H9 (cell line): ENCODE results near the gene KCNAB2. TPM values are rescaled to one million over a fixed set of nuclear protein-coding genes. Genes with fewer than 3 reads are reported as not detected.
A peak's percentile ranks its signal among the peaks of the same experiment; 100 is the strongest.

Experiments
- DNase-seq: peaks from one replicate; pipeline ENCODE4 v3.0.0-alpha.2; 2017
- H2AFZ ChIP-seq: one replicate; pipeline ENCODE4 v1.6.1; 2013; ENCODE audit warnings: mild to moderate bottlenecking, low read length, control low read depth, moderate library complexity
- H2AK5ac ChIP-seq: 2 replicates; pipeline ENCODE4 v1.6.1; 2013; ENCODE audit warnings: low read length, control low read depth, mixed read lengths; ENCODE audit not compliant: insufficient read length
- H2BK120ac ChIP-seq: one replicate; pipeline ENCODE4 v1.6.1; 2013; ENCODE audit warnings: low read depth, mild to moderate bottlenecking, low read length, control low read depth, inconsistent platforms; ENCODE audit not compliant: poor library complexity, severe bottlenecking
- H2BK12ac ChIP-seq: 2 replicates; pipeline ENCODE4 v1.6.1; 2013; ENCODE audit warnings: low read length, control low read depth, mixed read lengths, low read depth; ENCODE audit not compliant: insufficient read length
- H2BK15ac ChIP-seq: 2 replicates; pipeline ENCODE4 v1.6.1; 2013; ENCODE audit warnings: low read depth, low read length, control low read depth
- H2BK20ac ChIP-seq: one replicate; pipeline ENCODE4 v1.6.1; 2013; ENCODE audit warnings: low read depth, mild to moderate bottlenecking, low read length, control low read depth, inconsistent platforms; ENCODE audit not compliant: poor library complexity, severe bottlenecking
- H2BK5ac ChIP-seq: 2 replicates; pipeline ENCODE4 v1.6.1; 2013; ENCODE audit warnings: low read length, control low read depth, mixed read lengths; ENCODE audit not compliant: insufficient read length
- H3K14ac ChIP-seq: 2 replicates; pipeline ENCODE4 v1.6.1; 2013; ENCODE audit warnings: low read length, control low read depth; ENCODE audit not compliant: insufficient read depth
- H3K18ac ChIP-seq: 2 replicates; pipeline ENCODE4 v1.6.1; 2013; ENCODE audit warnings: low read depth, mild to moderate bottlenecking, mixed read lengths, low read length, control low read depth; ENCODE audit not compliant: insufficient read length
- H3K23ac ChIP-seq: 2 replicates; pipeline ENCODE4 v1.6.1; 2013; ENCODE audit warnings: low read length, control low read depth, mixed read lengths, low read depth; ENCODE audit not compliant: insufficient read length
- H3K23me2 ChIP-seq: 2 replicates; pipeline ENCODE4 v1.6.1; 2013; ENCODE audit warnings: low read depth, mild to moderate bottlenecking, mixed read lengths, low read length, control low read depth; ENCODE audit not compliant: insufficient read length, poor library complexity, severe bottlenecking
- H3K27ac ChIP-seq: 2 replicates; pipeline ENCODE4 v1.5.1; 2013; ENCODE audit warnings: low read length, control low read depth, mixed read lengths, low read depth; ENCODE audit not compliant: insufficient read length
- H3K27me3 ChIP-seq: 2 replicates; pipeline ENCODE4 v1.6.1; 2013; ENCODE audit warnings: low read length, control low read depth, inconsistent platforms; ENCODE audit not compliant: insufficient read depth
- H3K4ac ChIP-seq: 2 replicates; pipeline ENCODE4 v1.6.1; 2013; ENCODE audit warnings: low read depth, mild to moderate bottlenecking, control low read depth, inconsistent platforms, low read length, moderate library complexity
- H3K4me1 ChIP-seq: 2 replicates; pipeline ENCODE4 v1.6.1; 2013; ENCODE audit warnings: low read length, control low read depth, inconsistent platforms; ENCODE audit not compliant: insufficient read depth
- H3K4me2 ChIP-seq: 2 replicates; pipeline ENCODE4 v1.6.1; 2013; ENCODE audit warnings: low read length, control low read depth, mixed read lengths; ENCODE audit not compliant: insufficient read length, insufficient read depth
- H3K56ac ChIP-seq: 2 replicates; pipeline ENCODE4 v1.6.1; 2013; ENCODE audit warnings: low read depth, mild to moderate bottlenecking, mixed read lengths, low read length, control low read depth; ENCODE audit not compliant: insufficient read length
- H3K79me1 ChIP-seq: 2 replicates; pipeline ENCODE4 v1.6.1; 2013; ENCODE audit warnings: low read depth, mild to moderate bottlenecking, moderate library complexity, low read length, control low read depth, inconsistent platforms; ENCODE audit not compliant: insufficient read depth, poor library complexity, severe bottlenecking
- H3K79me2 ChIP-seq: 2 replicates; pipeline ENCODE4 v1.6.1; 2013; ENCODE audit warnings: low read length, control low read depth, inconsistent platforms; ENCODE audit not compliant: insufficient read depth
- H3K9ac ChIP-seq: 2 replicates; pipeline ENCODE4 v1.6.1; 2013; ENCODE audit warnings: low read length, control low read depth, mixed read lengths; ENCODE audit not compliant: insufficient read length; ENCODE audit errors: extremely low read depth
- H3K9me3 ChIP-seq: one replicate; pipeline ENCODE4 v1.6.1; 2013; ENCODE audit warnings: low read depth, low read length, inconsistent platforms; ENCODE audit not compliant: control insufficient read depth
- H3T11ph ChIP-seq: one replicate; pipeline ENCODE4 v1.6.1; 2013; ENCODE audit warnings: mild to moderate bottlenecking, low read length, control low read depth, inconsistent platforms
- H4K20me1 ChIP-seq: one replicate; pipeline ENCODE4 v1.6.1; 2013; ENCODE audit not compliant: control insufficient read depth, insufficient read length, insufficient read depth
- H4K5ac ChIP-seq: 2 replicates; pipeline ENCODE4 v1.6.1; 2013; ENCODE audit warnings: low read depth, mild to moderate bottlenecking, mixed read lengths, low read length, control low read depth; ENCODE audit not compliant: insufficient read length
- H4K8ac ChIP-seq: replicated peaks from 2 replicates; pipeline ENCODE4 v1.6.1; 2013; ENCODE audit warnings: low read length, control low read depth, mixed read lengths, low read depth; ENCODE audit not compliant: insufficient read length
- H4K91ac ChIP-seq: 2 replicates; pipeline ENCODE4 v1.6.1; 2013; ENCODE audit warnings: low read depth, mild to moderate bottlenecking, moderate library complexity, mixed read lengths, low read length, control low read depth; ENCODE audit not compliant: insufficient read length
- H3K27ac Mint-ChIP-seq, 3 experiments: 2 replicates in 2 of 3; 3 replicates in 1 of 3; pipeline ENCODE4 v1.8.0; 2020 to 2021; ENCODE audit warnings: mixed read lengths in 3 of 3, mild to moderate bottlenecking in 1 of 3, moderate library complexity in 1 of 3
- H3K27me3 Mint-ChIP-seq: 2 replicates; pipeline ENCODE4 v1.8.0; 2021; ENCODE audit warnings: low read depth, mild to moderate bottlenecking, moderate library complexity, mixed read lengths
- H3K36me3 Mint-ChIP-seq, 3 experiments: 2 replicates in 2 of 3; 3 replicates in 1 of 3; pipeline ENCODE4 v1.8.0; 2020 to 2021; ENCODE audit warnings: low read depth in 3 of 3, mixed read lengths in 3 of 3; ENCODE audit not compliant: insufficient read depth in 1 of 3
- H3K4me1 Mint-ChIP-seq, 2 experiments: 2 replicates each; pipeline ENCODE4 v1.8.0; 2020; ENCODE audit warnings: mixed read lengths in 2 of 2
- H3K4me3 Mint-ChIP-seq, 2 experiments: 2 replicates in 1 of 2; 3 replicates in 1 of 2; pipeline ENCODE4 v1.8.0; 2020 to 2021; ENCODE audit warnings: mild to moderate bottlenecking in 2 of 2, mixed read lengths in 2 of 2, moderate library complexity in 1 of 2
- H3K9me3 Mint-ChIP-seq, 2 experiments: 2 replicates in 1 of 2; 3 replicates in 1 of 2; pipeline ENCODE4 v1.8.0; 2020; ENCODE audit warnings: mild to moderate bottlenecking in 2 of 2, mixed read lengths in 2 of 2, moderate library complexity in 1 of 2
- WGBS: extraction: QIAGEN DNeasy Blood & Tissue Kit; methylation state at CpG from one replicate; pipeline ENCODE4 v1.1.7; 2013; ENCODE audit warnings: missing lambda C conversion rate, low lambda C conversion rate, mixed read lengths; ENCODE audit not compliant: insufficient read length; ENCODE audit errors: extremely low coverage; 5-methylcytosine and 5-hydroxymethylcytosine counted together
- total RNA-seq: library from RNA; stranded (reverse); gene quantifications from 2 replicates; pipeline ENCODE4 v1.2.1, GENCODE V29; 2021
- TF ChIP-seq, protein P1 (sequence below): fragments of 200-600 bp; sonication (generic); conservative IDR thresholded peaks from 3 replicates; pipeline ENCODE4 v1.8.0; 2021; ENCODE audit warnings: antibody characterized with exemption, mild to moderate bottlenecking

The KCNAB2 gene
- total RNA-seq, 1 experiment from 2014 or later, result 8.3 TPM

DNA sequence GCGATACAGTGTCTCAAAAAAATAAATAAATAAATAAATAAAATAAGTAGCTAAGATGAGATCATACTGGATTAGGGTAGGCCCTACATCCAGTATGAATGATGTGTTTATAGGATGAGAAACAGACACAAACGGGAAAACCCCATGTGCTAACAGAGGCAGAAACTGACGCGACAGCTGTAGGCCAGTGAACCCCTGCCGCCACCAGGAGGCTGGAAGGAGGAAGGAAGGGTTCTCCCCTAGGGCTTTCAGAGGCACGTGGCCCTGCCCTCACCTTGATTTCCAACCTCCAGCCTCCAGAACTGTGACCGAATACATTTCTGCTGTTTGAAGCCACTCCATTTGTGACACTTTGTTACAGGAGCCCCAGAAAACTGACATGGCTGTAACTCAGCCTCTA lies 95.9 kb downstream of the KCNAB2 start:
- no peak overlapping the region for H3K27ac ChIP-seq
- Mint-ChIP-seq H3K27me3 (peaks cover 26% of the 10 kb centered on the region), H3K9me3 (no peaks in the 10 kb centered on the region), H3K4me3 (no peak overlapping the region), H3K4me1 (peaks cover 0 to 9% of the 10 kb centered on the region in 2 experiments; a peak in 1 of 4 replicates), H3K36me3 (no peaks in the 10 kb centered on the region), H3K27ac (no peak overlapping the region)
- no peaks in the 10 kb centered on the region for H3K79me2 ChIP-seq
- H3K14ac ChIP-seq, result no peak overlapping the region
- no peak overlapping the region for H2AK5ac ChIP-seq
- no peak overlapping the region for H3K56ac ChIP-seq
- H2BK15ac ChIP-seq, result no peak overlapping the region
- H2BK120ac ChIP-seq, result no peak overlapping the region
- no peak overlapping the region for H4K91ac ChIP-seq
- H3K23ac ChIP-seq, result no peak overlapping the region
- H3K4me2 ChIP-seq, result no peak overlapping the region
- no peaks in the 10 kb centered on the region for H3K23me2 ChIP-seq
- H3K9me3 ChIP-seq, result no peaks in the 10 kb centered on the region
- H2BK5ac ChIP-seq, result no peak overlapping the region
- H2BK20ac ChIP-seq, result no peak overlapping the region
- no peak overlapping the region for H2AFZ ChIP-seq
- no peak overlapping the region for H3K4ac ChIP-seq
- TF ChIP-seq, protein P1, sequence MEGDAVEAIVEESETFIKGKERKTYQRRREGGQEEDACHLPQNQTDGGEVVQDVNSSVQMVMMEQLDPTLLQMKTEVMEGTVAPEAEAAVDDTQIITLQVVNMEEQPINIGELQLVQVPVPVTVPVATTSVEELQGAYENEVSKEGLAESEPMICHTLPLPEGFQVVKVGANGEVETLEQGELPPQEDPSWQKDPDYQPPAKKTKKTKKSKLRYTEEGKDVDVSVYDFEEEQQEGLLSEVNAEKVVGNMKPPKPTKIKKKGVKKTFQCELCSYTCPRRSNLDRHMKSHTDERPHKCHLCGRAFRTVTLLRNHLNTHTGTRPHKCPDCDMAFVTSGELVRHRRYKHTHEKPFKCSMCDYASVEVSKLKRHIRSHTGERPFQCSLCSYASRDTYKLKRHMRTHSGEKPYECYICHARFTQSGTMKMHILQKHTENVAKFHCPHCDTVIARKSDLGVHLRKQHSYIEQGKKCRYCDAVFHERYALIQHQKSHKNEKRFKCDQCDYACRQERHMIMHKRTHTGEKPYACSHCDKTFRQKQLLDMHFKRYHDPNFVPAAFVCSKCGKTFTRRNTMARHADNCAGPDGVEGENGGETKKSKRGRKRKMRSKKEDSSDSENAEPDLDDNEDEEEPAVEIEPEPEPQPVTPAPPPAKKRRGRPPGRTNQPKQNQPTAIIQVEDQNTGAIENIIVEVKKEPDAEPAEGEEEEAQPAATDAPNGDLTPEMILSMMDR, result peak; percentile 66
- no peak overlapping the region for H3K9ac ChIP-seq
- H3T11ph ChIP-seq, result no peak overlapping the region
- no peak overlapping the region for H4K8ac ChIP-seq
- H2BK12ac ChIP-seq, result no peak overlapping the region
- H3K18ac ChIP-seq, result no peak overlapping the region
- no peaks in the 10 kb centered on the region for H4K20me1 ChIP-seq
- H3K79me1 ChIP-seq, result no peaks in the 10 kb centered on the region
- no peaks in the 10 kb centered on the region for H3K4me1 ChIP-seq
- H4K5ac ChIP-seq, result no peak overlapping the region
- no CpG with 5 or more reads among the region's 7 CpGs for WGBS
- DNase-seq, result peak; percentile 62
- H3K27me3 ChIP-seq, result no peaks in the 10 kb centered on the region
